Nephron (organoid): ENCODE results near the gene SIGLEC9.

Experiments used
- H3K27ac Mint-ChIP-seq, 3 experiments: 2 replicates each; pipeline ENCODE4 v1.8.0; 2020; ENCODE audit warnings: mixed read lengths in 3 of 3, mild to moderate bottlenecking in 2 of 3, moderate library complexity in 1 of 3
- H3K27me3 Mint-ChIP-seq: 2 replicates; pipeline ENCODE4 v1.8.0; 2021; ENCODE audit warnings: low read depth, mild to moderate bottlenecking, moderate library complexity, mixed read lengths
- H3K36me3 Mint-ChIP-seq: 2 replicates; pipeline ENCODE4 v1.8.0; 2020; ENCODE audit warnings: low read depth, mixed read lengths
- H3K4me1 Mint-ChIP-seq: 2 replicates; pipeline ENCODE4 v1.8.0; 2020; ENCODE audit warnings: mixed read lengths
- H3K4me3 Mint-ChIP-seq, 3 experiments: 2 replicates each; pipeline ENCODE4 v1.8.0; 2020; ENCODE audit warnings: mild to moderate bottlenecking in 3 of 3, mixed read lengths in 3 of 3, moderate library complexity in 2 of 3
- H3K9me3 Mint-ChIP-seq: 2 replicates; pipeline ENCODE4 v1.8.0; 2020; ENCODE audit warnings: mixed read lengths
- CTCF ChIP-seq, 3 experiments: fragments of 200-600 bp; sonication (generic); IDR thresholded peaks; one replicate each; pipeline ENCODE4 v1.5.0; 2021; ENCODE audit warnings: antibody characterized with exemption in 3 of 3; ENCODE audit not compliant: unreplicated experiment in 3 of 3

The SIGLEC9 gene

GRCh38 chr19:51135004-51135403 lies 10.3 kb downstream of the SIGLEC9 start:
- Mint-ChIP-seq H3K4me1 (peaks cover 10% of the 10 kb centered on the region), H3K9me3 (peaks cover 10% of the 10 kb centered on the region), H3K27ac (no peak overlapping the region), H3K4me3 (no peak overlapping the region), H3K27me3 (peaks cover 8% of the 10 kb centered on the region), H3K36me3 (no peaks in the 10 kb centered on the region)
- no peak for TF ChIP-seq CTCF (IDR thresholded peaks at IDR 0.05; ENCODE audit: unreplicated experiment in 3 of 3)

GRCh38 chr19:51135986-51136762 lies 11.5 kb downstream of the SIGLEC9 start:
- Mint-ChIP-seq H3K36me3 (no peaks in the 10 kb centered on the region), H3K27me3 (peaks cover 10% of the 10 kb centered on the region), H3K9me3 (peaks cover 10% of the 10 kb centered on the region), H3K27ac (no peak overlapping the region), H3K4me1 (peaks cover 10% of the 10 kb centered on the region), H3K4me3 (no peak overlapping the region)
- no peak for TF ChIP-seq CTCF (IDR thresholded peaks at IDR 0.05; ENCODE audit: unreplicated experiment in 3 of 3)

- H3K9me3 Mint-ChIP-seq = peaks cover 10% of the 10 kb centered on the region
- H3K27ac Mint-ChIP-seq = no peak overlapping the region
- no peaks in the 10 kb centered on the region for H3K36me3 Mint-ChIP-seq
- TF ChIP-seq CTCF (IDR thresholded peaks at IDR 0.05; ENCODE audit: unreplicated experiment in 3 of 3) = no peak
- H3K4me1 Mint-ChIP-seq = peaks cover 8% of the 10 kb centered on the region
- no peak overlapping the region for H3K4me3 Mint-ChIP-seq
- H3K27me3 Mint-ChIP-seq = peaks cover 18% of the 10 kb centered on the region
Observed at GRCh38 chr19:51136851-51137551, 12.3 kb downstream of the SIGLEC9 start.

GRCh38 chr19:51137792-51138425 lies 13.2 kb downstream of the SIGLEC9 start:
- H3K27ac Mint-ChIP-seq = no peak overlapping the region
- H3K36me3 Mint-ChIP-seq = no peaks in the 10 kb centered on the region

GRCh38 chr19:51138549-51138979 lies 13.9 kb downstream of the SIGLEC9 start:
- Mint-ChIP-seq H3K27me3 (peaks cover 22% of the 10 kb centered on the region), H3K36me3 (no peaks in the 10 kb centered on the region), H3K9me3 (peaks cover 8% of the 10 kb centered on the region), H3K27ac (no peak overlapping the region), H3K4me1 (no peaks in the 10 kb centered on the region), H3K4me3 (no peak overlapping the region)
- no peak for TF ChIP-seq CTCF (IDR thresholded peaks at IDR 0.05; ENCODE audit: unreplicated experiment in 3 of 3)

More at GRCh38 chr19:51137792-51138425, 13.2 kb downstream of the SIGLEC9 start:
- no peak overlapping the region for H3K4me3 Mint-ChIP-seq
- H3K27me3 Mint-ChIP-seq = peaks cover 22% of the 10 kb centered on the region
- H3K4me1 Mint-ChIP-seq = no peaks in the 10 kb centered on the region
- H3K9me3 Mint-ChIP-seq = peaks cover 8% of the 10 kb centered on the region
- no peak for TF ChIP-seq CTCF (IDR thresholded peaks at IDR 0.05; ENCODE audit: unreplicated experiment in 3 of 3)
